Esophagus squamous epithelium (tissue), 5 donors: ENCODE data around the gene CREB3L2. TPM values are rescaled to one million over a fixed set of nuclear protein-coding genes. Genes with fewer than 3 reads are reported as not detected.

Source experiments
- DNase-seq: peaks from one replicate; lab custom pipeline; 2025; lab: John Stamatoyannopoulos, UW
- H3K27ac ChIP-seq, 4 donors: fragments of 200-600 bp; sonication (generic); one replicate each; pipeline ENCODE4 v1.5.1; 2016 to 2019; ENCODE audit warnings: mild to moderate bottlenecking in 1 of 4
- H3K27me3 ChIP-seq, 4 donors: fragments of 200-600 bp; sonication (generic); 1 replicate in 3 of 4; 2 replicates in 1 of 4; pipeline versions ENCODE4 v1.5.1 to v1.6.0; 2017 to 2021; ENCODE audit warnings: antibody characterized with exemption in 1 of 4
- H3K36me3 ChIP-seq, 3 donors: fragments of 200-600 bp; sonication (generic); one replicate each; pipeline ENCODE4 v1.5.1; 2016 to 2019
- H3K4me1 ChIP-seq, 3 donors: fragments of 200-600 bp; sonication (generic); one replicate each; pipeline ENCODE4 v1.5.1; 2017 to 2019
- H3K4me3 ChIP-seq, 4 donors: fragments of 200-600 bp; sonication (generic); 1 replicate in 3 of 4; 2 replicates in 1 of 4; pipeline ENCODE4 v1.5.1; 2016 to 2019; ENCODE audit warnings: mild to moderate bottlenecking in 2 of 4, moderate library complexity in 1 of 4
- H3K9me3 ChIP-seq, 3 donors: fragments of 200-600 bp; sonication (generic); one replicate each; pipeline ENCODE4 v1.5.1; 2016 to 2019
- CTCF ChIP-seq, 6 experiments: fragments of 450-650 bp in 4 of 6; fragments of 200-600 bp in 2 of 6; sonication (generic) in 2 of 6; IDR thresholded peaks; one replicate each; pipeline ENCODE4 v1.5.1; 2016 to 2019; ENCODE audit warnings: antibody characterized with exemption in 6 of 6, mild to moderate bottlenecking in 4 of 6, moderate library complexity in 4 of 6
- POLR2A ChIP-seq, 4 donors: fragments of 450-650 bp; IDR thresholded peaks; one replicate each; pipeline ENCODE4 v1.6.1; 2017; ENCODE audit warnings: antibody characterized with exemption in 4 of 4, mild to moderate bottlenecking in 4 of 4, moderate library complexity in 3 of 4
- WGBS, 2 donors: methylation state at CpG; one replicate each; pipeline ENCODE4 v1.1.5; 2018; 5-methylcytosine and 5-hydroxymethylcytosine counted together
- intact Hi-C: fragments of 100-400 bp; cut with DNase I; formaldehyde crosslinking; loops from one replicate; pipeline ENCODE4 v1.15.0; 2022
- total RNA-seq, 4 donors: library from RNA; depleted of rRNA; stranded (reverse); fragments of >200 nt; gene quantifications; one replicate each; pipeline ENCODE4 v1.1.0, GENCODE V29; 2016
- donor health status: DM: yes; HTN: yes; CAD: no.

CREB3L2 gene
- total RNA-seq, 4 donors from 2014 or later = 14.9 to 21.9 (median 17.3) TPM

- H3K4me3 ChIP-seq = no peak overlapping the region
- H3K36me3 ChIP-seq = no peaks in the 10 kb centered on the region
- peak overlapping the region in 3 of 4 donors; percentile 68 to 84 (median 76) for H3K27ac ChIP-seq
- no peaks in the 10 kb centered on the region for H3K9me3 ChIP-seq
- intact Hi-C loops = no loop called here
- no peak for DNase-seq
- no peaks in the 10 kb centered on the region for H3K27me3 ChIP-seq
- TF ChIP-seq CTCF (IDR thresholded peaks at IDR 0.05) (no peak), POLR2A (IDR thresholded peaks at IDR 0.05) (no peak)
- WGBS, 2 donors = 59 to 81% methylated on average over 5 to 6 of the region's 9 CpGs
- peaks cover 26 to 76% (median 33%) of the 10 kb centered on the region in 3 donors for H3K4me1 ChIP-seq
Observed at GRCh38 chr7:137936509-137937201, 65.2 kb downstream of the CREB3L2 start.

GRCh38 chr7:137935884-137936508, 65.9 kb downstream of the CREB3L2 start:
- TF ChIP-seq POLR2A (IDR thresholded peaks at IDR 0.05) = no peak
- TF ChIP-seq CTCF (IDR thresholded peaks at IDR 0.05) = no peak
- no peaks in the 10 kb centered on the region for H3K36me3 ChIP-seq
- peak overlapping the region in 1 of 4 donors; percentile 13 for H3K4me3 ChIP-seq
- intact Hi-C loops = no loop called here
- H3K9me3 ChIP-seq = no peaks in the 10 kb centered on the region
- 69 to 77% methylated on average over 7 of the region's 7 CpGs for WGBS, 2 donors
- no peak for DNase-seq
- H3K27me3 ChIP-seq = no peaks in the 10 kb centered on the region
- peaks cover 26 to 76% (median 33%) of the 10 kb centered on the region in 3 donors for H3K4me1 ChIP-seq
- H3K27ac ChIP-seq = peak overlapping the region in 3 of 4 donors; percentile 68 to 84 (median 76)

GRCh38 chr7:137934941-137935883, 66.7 kb downstream of the CREB3L2 start:
- intact Hi-C loops = no loop called here
- Histone ChIP-seq H3K4me3 (peak overlapping the region in 3 of 4 donors; percentile 10 to 15 (median 13)), H3K9me3 (no peaks in the 10 kb centered on the region), H3K27ac (peak overlapping the region; percentile 35 to 84 (median 72)), H3K27me3 (no peaks in the 10 kb centered on the region), H3K36me3 (no peaks in the 10 kb centered on the region), H3K4me1 (peaks cover 26 to 76% (median 33%) of the 10 kb centered on the region in 3 donors)
- TF ChIP-seq CTCF (IDR thresholded peaks at IDR 0.05) = no peak
- no peak for TF ChIP-seq POLR2A (IDR thresholded peaks at IDR 0.05)
- WGBS, 2 donors = 56 to 60% methylated on average over 8 of the region's 8 CpGs
- DNase-seq = no peak

- Histone ChIP-seq H3K36me3 (no peaks in the 10 kb centered on the region), H3K9me3 (no peaks in the 10 kb centered on the region), H3K27me3 (no peaks in the 10 kb centered on the region), H3K4me1 (peaks cover 26 to 79% (median 33%) of the 10 kb centered on the region in 3 donors), H3K4me3 (peak overlapping the region in 2 of 4 donors; percentile 10 to 15), H3K27ac (peak overlapping the region in 3 of 4 donors; percentile 76 to 84 (median 80))
- WGBS, 2 donors = 67 to 79% methylated on average over 4 of the region's 4 CpGs
- DNase-seq = no peak
- no peak for TF ChIP-seq POLR2A (IDR thresholded peaks at IDR 0.05)
- TF ChIP-seq CTCF (IDR thresholded peaks at IDR 0.05) = no peak
- intact Hi-C loops = no loop called here
Observed at GRCh38 chr7:137934176-137934826, 67.6 kb downstream of the CREB3L2 start.
